CD4-positive, alpha-beta T cell (primary cell): ENCODE measurements around the gene WASF3. TPM values are rescaled to one million over a fixed set of nuclear protein-coding genes. Genes with fewer than 3 reads are reported as not detected.

Experiments used
- ATAC-seq: fragments of 200-7000 bp; cut with Tn5 transposase; one replicate; pipeline ENCODE4 v1.10.0; 2022; ENCODE audit warnings: mild to moderate bottlenecking; ENCODE audit not compliant: poor library complexity
- CTCF ChIA-PET: fragments of 350-600 bp; sonication (Branson Sonifier 250); formaldehyde crosslinking; loops from one replicate; lab custom pipeline; 2021; ENCODE audit warnings: antibody characterized with exemption, inconsistent platforms; lab: Charles Lee
- POLR2A ChIA-PET: fragments of 350-600 bp; sonication (Branson Sonifier 250); formaldehyde crosslinking; loops from one replicate; lab custom pipeline; 2021; ENCODE audit warnings: antibody characterized with exemption, inconsistent platforms; lab: Charles Lee
- DNase-seq, 14 experiments: peaks; one replicate each; pipeline ENCODE4 v3.0.0-alpha.2; 2013 to 2020; ENCODE audit warnings: mixed read lengths in 2 of 14
- H3K27ac ChIP-seq, 2 donors: one replicate each; pipeline versions ENCODE4 v1.5.1 to v1.7.0; 2013; ENCODE audit warnings: low read length in 2 of 2, low read depth in 1 of 2, mild to moderate bottlenecking in 1 of 2
- H3K27me3 ChIP-seq, 2 experiments: 1 replicate in 1 of 2; 2 replicates in 1 of 2; pipeline versions ENCODE4 v1.6.1 to v1.7.0; 2013; ENCODE audit warnings: low read length in 2 of 2, control low read depth in 1 of 2, mild to moderate bottlenecking in 1 of 2, moderate library complexity in 1 of 2; ENCODE audit not compliant: insufficient read depth in 2 of 2, control insufficient read depth in 1 of 2
- H3K36me3 ChIP-seq: one replicate; pipeline ENCODE4 v1.6.1; 2013; ENCODE audit warnings: low read length, control low read depth; ENCODE audit not compliant: insufficient read depth
- H3K4me1 ChIP-seq: one replicate; pipeline ENCODE4 v1.6.1; 2013; ENCODE audit warnings: low read length, control low read depth; ENCODE audit not compliant: insufficient read depth
- H3K4me3 ChIP-seq: one replicate; pipeline ENCODE4 v1.5.1; 2013; ENCODE audit warnings: mild to moderate bottlenecking, low read length, moderate library complexity
- H3K9me3 ChIP-seq, 2 experiments: 1 replicate in 1 of 2; 2 replicates in 1 of 2; pipeline versions ENCODE4 v1.6.1 to v1.7.0; 2013; ENCODE audit warnings: low read length in 2 of 2, mild to moderate bottlenecking in 2 of 2, control low read depth in 1 of 2, moderate library complexity in 1 of 2; ENCODE audit not compliant: control insufficient read depth in 1 of 2, insufficient read depth in 1 of 2
- H3K27ac Mint-ChIP-seq: one replicate; pipeline ENCODE4 v1.8.0; 2020; ENCODE audit warnings: mixed read lengths
- H3K27me3 Mint-ChIP-seq: one replicate; pipeline ENCODE4 v1.8.0; 2021; ENCODE audit warnings: mixed read lengths
- H3K36me3 Mint-ChIP-seq: one replicate; pipeline ENCODE4 v1.8.0; 2021; ENCODE audit warnings: low read depth, mixed read lengths
- H3K4me1 Mint-ChIP-seq: one replicate; pipeline ENCODE4 v1.8.0; 2021; ENCODE audit warnings: low read depth, mixed read lengths
- H3K4me3 Mint-ChIP-seq: one replicate; pipeline ENCODE4 v1.8.0; 2020; ENCODE audit warnings: mild to moderate bottlenecking, mixed read lengths
- H3K9me3 Mint-ChIP-seq: one replicate; pipeline ENCODE4 v1.8.0; 2020; ENCODE audit warnings: mixed read lengths
- CTCF ChIP-seq: fragments of 200-600 bp; IDR thresholded peaks from one replicate; pipeline ENCODE4 v1.8.0; 2022; ENCODE audit warnings: antibody characterized with exemption, mild to moderate bottlenecking
- intact Hi-C, 2 experiments: fragments of 100-400 bp; cut with DNase I in 1 of 2; cut with micrococcal nuclease in 1 of 2; formaldehyde crosslinking; loops; one replicate each; pipeline versions ENCODE4 v1.15.1 to v1.9.0; 2023 to 2025; cut with DNase I, micrococcal nuclease
- total RNA-seq, 174 experiments: library from RNA in 2 of 174; stranded (reverse) in 2 of 174; gene quantifications; one replicate each; pipeline ENCODE4 v1.2.3 and lab custom pipeline; 2021 to 2026

Gene WASF3
- total RNA-seq, 2 experiments from 2014 or later = 0.08 TPM; not detected in 1

GRCh38 chr13:26664876-26665275 is 107.4 kb downstream of the WASF3 start:
- H3K4me3 Mint-ChIP-seq = no peak overlapping the region

GRCh38 chr13:26668357-26669146 is 111.1 kb downstream of the WASF3 start:
- Mint-ChIP-seq H3K4me1 (no peaks in the 10 kb centered on the region), H3K36me3 (no peaks in the 10 kb centered on the region), H3K27me3 (peaks cover 5% of the 10 kb centered on the region), H3K27ac (no peak overlapping the region), H3K4me3 (no peak overlapping the region), H3K9me3 (no peaks in the 10 kb centered on the region)
- ChIA-PET POLR2A (no interaction called here), CTCF (no interaction called here)
- H3K9me3 ChIP-seq = no peaks in the 10 kb centered on the region
- intact Hi-C loops = no loop called here
- H3K4me3 ChIP-seq = no peak overlapping the region
- no peaks in the 10 kb centered on the region for H3K36me3 ChIP-seq
- ATAC-seq (no peak), DNase-seq (no peak)
- no peaks in the 10 kb centered on the region for H3K27me3 ChIP-seq
- H3K27ac ChIP-seq = no peak overlapping the region
- TF ChIP-seq CTCF = no peak
- H3K4me1 ChIP-seq = no peaks in the 10 kb centered on the region

More at GRCh38 chr13:26664876-26665275, 107.4 kb downstream of the WASF3 start:
- CTCF ChIA-PET = no interaction called here
- Mint-ChIP-seq H3K36me3 (no peaks in the 10 kb centered on the region), H3K27ac (no peak overlapping the region), H3K9me3 (no peaks in the 10 kb centered on the region), H3K27me3 (peaks cover 21% of the 10 kb centered on the region), H3K4me1 (no peaks in the 10 kb centered on the region)
- Histone ChIP-seq H3K27me3 (no peaks in the 10 kb centered on the region), H3K4me1 (no peaks in the 10 kb centered on the region), H3K9me3 (no peaks in the 10 kb centered on the region), H3K4me3 (no peak overlapping the region), H3K27ac (no peak overlapping the region), H3K36me3 (no peaks in the 10 kb centered on the region)
- POLR2A ChIA-PET = no interaction called here
- DNase-seq (no peak), ATAC-seq (no peak)
- intact Hi-C loops = no loop called here
- TF ChIP-seq CTCF = no peak

GRCh38 chr13:26673890-26674289 is 116.4 kb downstream of the WASF3 start:
- DNase-seq = no peak
- Mint-ChIP-seq H3K27me3 (peaks cover 11% of the 10 kb centered on the region), H3K4me1 (no peaks in the 10 kb centered on the region), H3K27ac (no peak overlapping the region), H3K36me3 (no peaks in the 10 kb centered on the region), H3K9me3 (no peaks in the 10 kb centered on the region), H3K4me3 (no peak overlapping the region)
- Histone ChIP-seq H3K27ac (no peak overlapping the region), H3K36me3 (no peaks in the 10 kb centered on the region), H3K9me3 (no peaks in the 10 kb centered on the region), H3K4me1 (no peaks in the 10 kb centered on the region), H3K27me3 (peaks cover 0 to 2% of the 10 kb centered on the region in 2 experiments), H3K4me3 (no peak overlapping the region)
- POLR2A ChIA-PET = no interaction called here
- no peak for TF ChIP-seq CTCF
- intact Hi-C loops = no loop called here
- no peak for ATAC-seq
- CTCF ChIA-PET = no interaction called here
